Activated B cell treated with CpG ODN at 0.5 μM for 24 hours (primary cell): Measurements from ENCODE around the gene IFNL1. TPM values are rescaled to one million over a fixed set of nuclear protein-coding genes. Genes with fewer than 3 reads are reported as not detected.

ENCODE experiments used
- ATAC-seq: fragments of 200-7000 bp; cut with Tn5 transposase; one replicate; pipeline ENCODE4 v1.10.0; 2021; ENCODE audit warnings: low read depth, mild to moderate bottlenecking, moderate library complexity
- CTCF ChIA-PET: fragments of 350-600 bp; sonication (Branson Sonifier 250); formaldehyde crosslinking; loops from one replicate; lab custom pipeline; 2021; ENCODE audit warnings: antibody characterized with exemption; lab: Charles Lee
- POLR2A ChIA-PET: fragments of 350-600 bp; sonication (Branson Sonifier 250); formaldehyde crosslinking; loops from one replicate; lab custom pipeline; 2021; ENCODE audit warnings: antibody characterized with exemption; lab: Charles Lee
- DNase-seq: peaks from one replicate; pipeline ENCODE4 v3.0.0; 2022
- H3K27ac Mint-ChIP-seq: one replicate; pipeline ENCODE4 v1.8.0; 2020; ENCODE audit warnings: mixed read lengths
- H3K27me3 Mint-ChIP-seq: one replicate; pipeline ENCODE4 v1.8.0; 2021; ENCODE audit warnings: mixed read lengths
- H3K36me3 Mint-ChIP-seq: one replicate; pipeline ENCODE4 v1.8.0; 2021; ENCODE audit warnings: low read depth, mixed read lengths
- H3K4me1 Mint-ChIP-seq: one replicate; pipeline ENCODE4 v1.8.0; 2021; ENCODE audit warnings: mixed read lengths
- H3K4me3 Mint-ChIP-seq: one replicate; pipeline ENCODE4 v1.8.0; 2020; ENCODE audit warnings: mild to moderate bottlenecking, mixed read lengths
- H3K9me3 Mint-ChIP-seq: one replicate; pipeline ENCODE4 v1.8.0; 2020; ENCODE audit warnings: mixed read lengths
- intact Hi-C: fragments of 100-400 bp; cut with micrococcal nuclease; formaldehyde crosslinking; loops from one replicate; pipeline ENCODE4 v1.15.1; 2024
- total RNA-seq: library from RNA; stranded (reverse); gene quantifications from 2 replicates; pipeline ENCODE4 v1.2.3, GENCODE V29; 2022
- TF ChIP-seq, protein P1 (sequence below): fragments of 200-600 bp; IDR thresholded peaks from one replicate; pipeline ENCODE4 v1.8.0; 2022; ENCODE audit warnings: antibody characterized with exemption, mild to moderate bottlenecking

The IFNL1 gene
- total RNA-seq, 1 donor from 2014 or later: not detected

DNA sequence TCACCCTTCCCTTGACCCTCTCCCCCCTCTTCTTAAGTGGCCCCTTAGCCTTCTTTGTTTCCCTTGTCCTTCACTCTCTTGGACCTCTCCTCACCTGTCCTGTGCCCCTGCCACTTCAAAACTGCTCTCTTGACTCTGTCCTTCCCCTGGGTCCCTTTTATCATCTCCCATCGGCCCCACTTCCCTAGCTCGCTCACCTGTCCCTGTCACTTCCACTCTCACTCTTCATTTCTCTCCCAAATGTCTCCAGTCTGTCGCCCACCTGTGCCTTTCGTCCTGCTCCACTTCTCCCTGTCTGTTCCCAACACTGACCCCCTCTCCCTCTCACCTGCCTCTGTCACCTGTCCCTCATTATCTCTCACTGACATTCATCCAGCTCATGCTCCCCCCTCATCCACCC, 699 bp downstream of the IFNL1 start:
- intact Hi-C loops: no loop called here
- H3K36me3 Mint-ChIP-seq: no peaks in the 10 kb centered on the region
- DNase-seq (no peak), ATAC-seq (no peak)
- no peak overlapping the region for H3K27ac Mint-ChIP-seq
- CTCF ChIA-PET: no interaction called here
- peaks cover 17% of the 10 kb centered on the region for H3K27me3 Mint-ChIP-seq
- no peaks in the 10 kb centered on the region for H3K9me3 Mint-ChIP-seq
- no peaks in the 10 kb centered on the region for H3K4me1 Mint-ChIP-seq
- TF ChIP-seq, protein P1, sequence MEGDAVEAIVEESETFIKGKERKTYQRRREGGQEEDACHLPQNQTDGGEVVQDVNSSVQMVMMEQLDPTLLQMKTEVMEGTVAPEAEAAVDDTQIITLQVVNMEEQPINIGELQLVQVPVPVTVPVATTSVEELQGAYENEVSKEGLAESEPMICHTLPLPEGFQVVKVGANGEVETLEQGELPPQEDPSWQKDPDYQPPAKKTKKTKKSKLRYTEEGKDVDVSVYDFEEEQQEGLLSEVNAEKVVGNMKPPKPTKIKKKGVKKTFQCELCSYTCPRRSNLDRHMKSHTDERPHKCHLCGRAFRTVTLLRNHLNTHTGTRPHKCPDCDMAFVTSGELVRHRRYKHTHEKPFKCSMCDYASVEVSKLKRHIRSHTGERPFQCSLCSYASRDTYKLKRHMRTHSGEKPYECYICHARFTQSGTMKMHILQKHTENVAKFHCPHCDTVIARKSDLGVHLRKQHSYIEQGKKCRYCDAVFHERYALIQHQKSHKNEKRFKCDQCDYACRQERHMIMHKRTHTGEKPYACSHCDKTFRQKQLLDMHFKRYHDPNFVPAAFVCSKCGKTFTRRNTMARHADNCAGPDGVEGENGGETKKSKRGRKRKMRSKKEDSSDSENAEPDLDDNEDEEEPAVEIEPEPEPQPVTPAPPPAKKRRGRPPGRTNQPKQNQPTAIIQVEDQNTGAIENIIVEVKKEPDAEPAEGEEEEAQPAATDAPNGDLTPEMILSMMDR: no peak
- POLR2A ChIA-PET: no interaction called here
- no peak overlapping the region for H3K4me3 Mint-ChIP-seq

DNA sequence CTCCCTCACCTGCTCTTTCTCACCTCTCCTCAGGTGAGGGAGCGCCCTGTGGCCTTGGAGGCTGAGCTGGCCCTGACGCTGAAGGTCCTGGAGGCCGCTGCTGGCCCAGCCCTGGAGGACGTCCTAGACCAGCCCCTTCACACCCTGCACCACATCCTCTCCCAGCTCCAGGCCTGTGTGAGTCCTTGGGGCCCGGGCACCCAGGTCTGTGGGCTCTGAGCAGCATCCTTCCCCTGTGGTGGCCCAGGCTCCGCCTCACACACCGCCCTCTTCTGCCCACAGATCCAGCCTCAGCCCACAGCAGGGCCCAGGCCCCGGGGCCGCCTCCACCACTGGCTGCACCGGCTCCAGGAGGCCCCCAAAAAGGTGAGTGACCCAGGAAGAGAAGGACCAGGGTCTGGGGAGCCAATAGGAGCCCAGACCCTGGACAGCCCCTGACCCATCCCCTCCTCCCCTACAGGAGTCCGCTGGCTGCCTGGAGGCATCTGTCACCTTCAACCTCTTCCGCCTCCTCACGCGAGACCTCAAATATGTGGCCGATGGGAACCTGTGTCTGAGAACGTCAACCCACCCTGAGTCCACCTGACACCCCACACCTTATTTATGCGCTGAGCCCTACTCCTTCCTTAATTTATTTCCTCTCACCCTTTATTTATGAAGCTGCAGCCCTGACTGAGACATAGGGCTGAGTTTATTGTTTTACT, 1.9 kb downstream of the IFNL1 start:
- no peak overlapping the region for H3K27ac Mint-ChIP-seq
- DNase-seq (no peak), ATAC-seq (no peak)
- intact Hi-C loops: no loop called here
- peaks cover 17% of the 10 kb centered on the region for H3K27me3 Mint-ChIP-seq
- ChIA-PET POLR2A (no interaction called here), CTCF (no interaction called here)
- H3K4me1 Mint-ChIP-seq: no peaks in the 10 kb centered on the region
- no peak overlapping the region for H3K4me3 Mint-ChIP-seq
- H3K9me3 Mint-ChIP-seq: no peaks in the 10 kb centered on the region
- TF ChIP-seq, protein P1: no peak
- no peaks in the 10 kb centered on the region for H3K36me3 Mint-ChIP-seq

DNA sequence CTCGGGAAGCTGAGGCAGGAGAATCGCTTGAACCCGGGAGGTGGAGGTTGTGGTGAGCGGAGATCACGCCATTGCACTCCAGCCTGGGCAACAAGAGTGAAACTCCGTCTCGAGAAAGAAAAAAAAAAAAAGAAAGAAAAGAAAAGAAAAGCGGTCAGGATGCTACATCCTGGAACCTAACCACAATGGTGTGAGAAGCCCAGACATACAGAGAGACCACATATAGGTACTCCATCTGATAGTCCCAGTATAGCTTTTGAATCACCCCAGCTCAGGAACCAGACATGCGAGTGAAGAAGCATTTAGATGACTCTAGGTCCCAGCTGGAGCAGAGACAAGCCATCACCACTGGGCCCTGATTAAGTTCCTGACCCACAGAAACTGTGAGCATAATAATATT, 3.2 kb downstream of the IFNL1 start:
- no peak for ATAC-seq
- H3K9me3 Mint-ChIP-seq: no peaks in the 10 kb centered on the region
- POLR2A ChIA-PET: no interaction called here

DNA sequence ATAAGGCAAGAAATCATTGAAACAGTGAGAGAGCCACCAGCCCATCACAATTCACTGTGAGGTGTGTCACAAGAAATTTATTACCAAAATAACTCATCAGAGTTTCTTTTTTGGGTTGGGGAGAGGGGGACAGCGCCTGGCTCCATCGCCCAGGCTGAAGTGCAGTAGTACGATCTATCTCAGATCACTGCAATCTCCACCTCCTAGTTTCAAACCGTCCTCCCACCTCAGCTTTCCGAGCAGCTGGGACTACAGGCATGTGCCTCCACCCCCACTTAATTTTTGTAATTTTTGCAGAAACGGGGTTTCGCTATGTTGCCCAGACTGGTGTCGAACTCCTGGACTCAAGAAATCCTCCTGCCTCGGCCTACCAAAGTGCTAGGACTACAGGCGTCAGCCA, 3.6 kb downstream of the IFNL1 start:
- ChIA-PET POLR2A (no interaction called here), CTCF (no interaction called here)
- intact Hi-C loops: no loop called here
- no peak for ATAC-seq
- no peak overlapping the region for H3K27ac Mint-ChIP-seq
- DNase-seq: no peak
- TF ChIP-seq, protein P1: no peak
- H3K27me3 Mint-ChIP-seq: peaks cover 18% of the 10 kb centered on the region
- no peak overlapping the region for H3K4me3 Mint-ChIP-seq
- H3K4me1 Mint-ChIP-seq: no peaks in the 10 kb centered on the region
- H3K9me3 Mint-ChIP-seq: no peaks in the 10 kb centered on the region
- H3K36me3 Mint-ChIP-seq: no peaks in the 10 kb centered on the region

More for the DNA sequence above, 3.2 kb downstream of the IFNL1 start:
- Mint-ChIP-seq H3K27me3 (peaks cover 18% of the 10 kb centered on the region), H3K36me3 (no peaks in the 10 kb centered on the region), H3K27ac (no peak overlapping the region), H3K4me1 (no peaks in the 10 kb centered on the region), H3K4me3 (no peak overlapping the region)
- no peak for DNase-seq
- intact Hi-C loops: no loop called here
- CTCF ChIA-PET: no interaction called here
- TF ChIP-seq, protein P1: no peak

DNA sequence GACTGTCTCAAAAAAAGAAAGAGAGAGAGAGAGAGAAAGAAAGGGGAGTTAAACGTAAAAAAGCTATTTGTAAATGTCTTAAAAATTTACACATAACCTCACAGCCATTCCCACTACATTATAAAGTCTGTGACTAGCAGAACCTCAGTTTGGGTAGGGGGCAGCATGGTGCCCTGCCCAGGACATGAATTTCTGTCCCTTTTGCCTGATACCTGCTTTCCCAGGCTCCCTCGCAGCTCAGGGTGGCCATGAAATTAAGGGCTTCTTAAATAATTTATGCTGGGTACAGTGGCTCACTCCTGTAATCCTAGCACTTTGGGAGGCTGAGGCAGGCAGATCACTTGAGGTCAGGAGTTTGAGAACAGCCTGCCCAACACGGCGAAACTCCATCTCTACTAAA, 4.8 kb downstream of the IFNL1 start:
- no peak overlapping the region for H3K4me3 Mint-ChIP-seq
- no peaks in the 10 kb centered on the region for H3K36me3 Mint-ChIP-seq
- no peak for ATAC-seq
- H3K27ac Mint-ChIP-seq: no peak overlapping the region
- H3K4me1 Mint-ChIP-seq: no peaks in the 10 kb centered on the region
- H3K9me3 Mint-ChIP-seq: no peaks in the 10 kb centered on the region
- CTCF ChIA-PET: no interaction called here
- POLR2A ChIA-PET: no interaction called here
- intact Hi-C loops: no loop called here
- DNase-seq: no peak
- TF ChIP-seq, protein P1: no peak
- H3K27me3 Mint-ChIP-seq: peaks cover 17% of the 10 kb centered on the region
